ENCODE results near the gene MTPN. TPM values are rescaled to one million over a fixed set of nuclear protein-coding genes. Genes with fewer than 3 reads are reported as not detected.

The MTPN gene
- total RNA-seq, 1 donor: 117 TPM

DNA sequence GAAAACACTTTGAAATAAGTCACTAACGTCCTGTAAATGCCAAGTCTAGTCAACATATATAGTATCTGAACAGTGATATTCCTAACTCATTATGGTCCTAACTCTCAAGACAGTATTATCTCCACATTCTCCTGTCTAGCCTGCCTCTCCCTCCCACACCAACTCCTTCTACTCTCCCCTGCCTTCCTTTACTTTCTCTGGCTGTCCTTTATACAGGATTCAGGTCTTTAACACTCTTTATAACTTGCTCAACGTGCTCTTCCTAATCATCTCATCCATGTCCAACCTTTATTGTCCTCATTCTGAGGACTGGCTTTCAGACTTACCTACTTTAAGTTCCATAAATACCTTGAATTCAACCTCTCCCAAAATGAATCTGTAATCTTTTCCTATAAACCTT lies 42.5 kb downstream of the MTPN start:
- DNase-seq (ENCODE audit: insufficient read length, low spot score, missing footprints): no peak
- H2AFZ ChIP-seq (ENCODE audit: low read length): no peak overlapping the region
- TF ChIP-seq, protein P1, sequence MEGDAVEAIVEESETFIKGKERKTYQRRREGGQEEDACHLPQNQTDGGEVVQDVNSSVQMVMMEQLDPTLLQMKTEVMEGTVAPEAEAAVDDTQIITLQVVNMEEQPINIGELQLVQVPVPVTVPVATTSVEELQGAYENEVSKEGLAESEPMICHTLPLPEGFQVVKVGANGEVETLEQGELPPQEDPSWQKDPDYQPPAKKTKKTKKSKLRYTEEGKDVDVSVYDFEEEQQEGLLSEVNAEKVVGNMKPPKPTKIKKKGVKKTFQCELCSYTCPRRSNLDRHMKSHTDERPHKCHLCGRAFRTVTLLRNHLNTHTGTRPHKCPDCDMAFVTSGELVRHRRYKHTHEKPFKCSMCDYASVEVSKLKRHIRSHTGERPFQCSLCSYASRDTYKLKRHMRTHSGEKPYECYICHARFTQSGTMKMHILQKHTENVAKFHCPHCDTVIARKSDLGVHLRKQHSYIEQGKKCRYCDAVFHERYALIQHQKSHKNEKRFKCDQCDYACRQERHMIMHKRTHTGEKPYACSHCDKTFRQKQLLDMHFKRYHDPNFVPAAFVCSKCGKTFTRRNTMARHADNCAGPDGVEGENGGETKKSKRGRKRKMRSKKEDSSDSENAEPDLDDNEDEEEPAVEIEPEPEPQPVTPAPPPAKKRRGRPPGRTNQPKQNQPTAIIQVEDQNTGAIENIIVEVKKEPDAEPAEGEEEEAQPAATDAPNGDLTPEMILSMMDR (IDR thresholded peaks at IDR 0.05; ENCODE audit: extremely low read depth, low read depth, low read length): no peak
- H4K20me1 ChIP-seq (ENCODE audit: insufficient read depth, low read length): peaks cover 21% of the 10 kb centered on the region
- H3K9me3 ChIP-seq (ENCODE audit: low read depth, low read length): no peaks in the 10 kb centered on the region
- H3K4me3 ChIP-seq (ENCODE audit: insufficient read depth, low read length): no peak overlapping the region
- H3K79me2 ChIP-seq (ENCODE audit: insufficient read depth, low read length): peaks cover 77% of the 10 kb centered on the region
- no peak overlapping the region for H3K27ac ChIP-seq (ENCODE audit: low read depth, low read length)
- no peak overlapping the region for H3K4me2 ChIP-seq (ENCODE audit: insufficient read depth, low read length)
- no peaks in the 10 kb centered on the region for H3K27me3 ChIP-seq (ENCODE audit: insufficient read depth, low read length)
- H3K4me1 ChIP-seq (ENCODE audit: insufficient read depth, low read length): peaks cover 16% of the 10 kb centered on the region
- H3K36me3 ChIP-seq (ENCODE audit: insufficient read depth, low read length): no peaks in the 10 kb centered on the region

GRCh38 chr7:135933509-135934188 lies 43.5 kb downstream of the MTPN start:
- TF ChIP-seq, protein P1 (IDR thresholded peaks at IDR 0.05; ENCODE audit: extremely low read depth, low read depth, low read length): no peak
- Histone ChIP-seq H3K4me2 (ENCODE audit: insufficient read depth, low read length) (no peak overlapping the region), H3K4me1 (ENCODE audit: insufficient read depth, low read length) (peaks cover 16% of the 10 kb centered on the region), H3K36me3 (ENCODE audit: insufficient read depth, low read length) (peaks cover 10% of the 10 kb centered on the region), H2AFZ (ENCODE audit: low read length) (no peak overlapping the region), H3K27me3 (ENCODE audit: insufficient read depth, low read length) (no peaks in the 10 kb centered on the region), H3K9me3 (ENCODE audit: low read depth, low read length) (no peaks in the 10 kb centered on the region), H3K27ac (ENCODE audit: low read depth, low read length) (no peak overlapping the region), H3K4me3 (ENCODE audit: insufficient read depth, low read length) (no peak overlapping the region), H4K20me1 (ENCODE audit: insufficient read depth, low read length) (peaks cover 21% of the 10 kb centered on the region), H3K79me2 (ENCODE audit: insufficient read depth, low read length) (peaks cover 77% of the 10 kb centered on the region)
- DNase-seq (ENCODE audit: insufficient read length, low spot score, missing footprints): no peak

GRCh38 chr7:135932131-135932530 lies 45.0 kb downstream of the MTPN start:
- no peak overlapping the region for H3K4me2 ChIP-seq (ENCODE audit: insufficient read depth, low read length)

More at GRCh38 chr7:135932131-135932530, 45.0 kb downstream of the MTPN start:
- Histone ChIP-seq H3K4me3 (ENCODE audit: insufficient read depth, low read length) (no peak overlapping the region), H2AFZ (ENCODE audit: low read length) (no peak overlapping the region), H3K79me2 (ENCODE audit: insufficient read depth, low read length) (peaks cover 76% of the 10 kb centered on the region), H4K20me1 (ENCODE audit: insufficient read depth, low read length) (peaks cover 21% of the 10 kb centered on the region), H3K9me3 (ENCODE audit: low read depth, low read length) (no peaks in the 10 kb centered on the region), H3K27ac (ENCODE audit: low read depth, low read length) (peak overlapping the region; percentile 59), H3K4me1 (ENCODE audit: insufficient read depth, low read length) (peaks cover 13% of the 10 kb centered on the region), H3K27me3 (ENCODE audit: insufficient read depth, low read length) (no peaks in the 10 kb centered on the region), H3K36me3 (ENCODE audit: insufficient read depth, low read length) (peaks cover 10% of the 10 kb centered on the region)
- DNase-seq (ENCODE audit: insufficient read length, low spot score, missing footprints): no peak
- TF ChIP-seq, protein P1 (IDR thresholded peaks at IDR 0.05; ENCODE audit: extremely low read depth, low read depth, low read length): no peak
